Fibroblast of villous mesenchyme (primary cell): ENCODE data around the gene MRPL38. TPM values are rescaled to one million over a fixed set of nuclear protein-coding genes. Genes with fewer than 3 reads are reported as not detected.

Experiments used
- DNase-seq: peaks from one replicate; pipeline ENCODE4 v3.0.0-alpha.2; 2010; ENCODE audit warnings: low read depth
- H3K4me3 ChIP-seq: 2 replicates; pipeline ENCODE4 v1.5.1; 2011; ENCODE audit warnings: low read depth, mild to moderate bottlenecking, low read length
- total RNA-seq: library from RNA; depleted of rRNA; stranded (reverse); fragments of >200 nt; gene quantifications from 2 replicates; pipeline ENCODE4 v1.2.3, GENCODE V29; 2012
- TF ChIP-seq, protein P1 (sequence below): IDR thresholded peaks from 2 replicates; pipeline ENCODE4 v1.5.1; 2012; ENCODE audit warnings: low read depth, mild to moderate bottlenecking, low read length; ENCODE audit not compliant: insufficient read depth

The MRPL38 gene
- total RNA-seq, 1 donor: 33.7 TPM

DNA sequence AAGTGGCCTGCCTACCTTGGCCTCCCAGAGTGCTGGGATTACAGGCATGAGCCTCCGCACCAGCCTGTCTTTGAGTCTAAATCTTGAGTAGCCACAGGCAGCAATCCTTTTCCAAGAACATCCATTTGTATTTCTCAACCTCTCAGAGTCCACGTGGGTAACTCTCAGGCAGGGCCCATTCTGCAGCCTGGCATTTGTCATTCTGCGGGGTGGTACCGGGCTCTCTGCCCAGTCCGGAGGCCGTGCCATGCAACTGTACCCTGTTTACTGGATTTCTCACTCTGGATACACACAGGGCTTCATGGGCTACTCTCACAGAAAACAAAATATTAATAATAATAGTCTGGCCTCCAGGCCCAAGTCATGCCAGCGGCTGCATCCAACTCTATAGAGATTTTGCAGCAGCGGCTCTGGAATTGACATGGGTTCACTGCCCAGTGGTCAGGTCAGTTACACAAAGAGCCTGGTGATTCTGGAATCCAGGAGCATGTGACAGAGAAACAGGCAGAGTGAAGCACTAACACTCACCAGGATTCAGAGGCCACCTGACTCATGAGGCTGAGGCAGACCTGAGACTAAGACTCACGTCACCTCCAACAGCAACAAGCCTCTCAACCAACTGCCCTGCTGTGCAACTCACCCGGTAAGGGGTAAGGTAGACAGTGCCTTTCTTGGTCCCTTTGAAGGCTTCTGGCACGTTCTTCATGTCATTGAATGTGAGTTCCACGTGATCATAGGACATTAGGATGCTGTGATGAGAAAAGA is 53.6 kb downstream of the MRPL38 start:
- no peak overlapping the region for H3K4me3 ChIP-seq
- DNase-seq: no peak
- TF ChIP-seq, protein P1, sequence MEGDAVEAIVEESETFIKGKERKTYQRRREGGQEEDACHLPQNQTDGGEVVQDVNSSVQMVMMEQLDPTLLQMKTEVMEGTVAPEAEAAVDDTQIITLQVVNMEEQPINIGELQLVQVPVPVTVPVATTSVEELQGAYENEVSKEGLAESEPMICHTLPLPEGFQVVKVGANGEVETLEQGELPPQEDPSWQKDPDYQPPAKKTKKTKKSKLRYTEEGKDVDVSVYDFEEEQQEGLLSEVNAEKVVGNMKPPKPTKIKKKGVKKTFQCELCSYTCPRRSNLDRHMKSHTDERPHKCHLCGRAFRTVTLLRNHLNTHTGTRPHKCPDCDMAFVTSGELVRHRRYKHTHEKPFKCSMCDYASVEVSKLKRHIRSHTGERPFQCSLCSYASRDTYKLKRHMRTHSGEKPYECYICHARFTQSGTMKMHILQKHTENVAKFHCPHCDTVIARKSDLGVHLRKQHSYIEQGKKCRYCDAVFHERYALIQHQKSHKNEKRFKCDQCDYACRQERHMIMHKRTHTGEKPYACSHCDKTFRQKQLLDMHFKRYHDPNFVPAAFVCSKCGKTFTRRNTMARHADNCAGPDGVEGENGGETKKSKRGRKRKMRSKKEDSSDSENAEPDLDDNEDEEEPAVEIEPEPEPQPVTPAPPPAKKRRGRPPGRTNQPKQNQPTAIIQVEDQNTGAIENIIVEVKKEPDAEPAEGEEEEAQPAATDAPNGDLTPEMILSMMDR: no peak

DNA sequence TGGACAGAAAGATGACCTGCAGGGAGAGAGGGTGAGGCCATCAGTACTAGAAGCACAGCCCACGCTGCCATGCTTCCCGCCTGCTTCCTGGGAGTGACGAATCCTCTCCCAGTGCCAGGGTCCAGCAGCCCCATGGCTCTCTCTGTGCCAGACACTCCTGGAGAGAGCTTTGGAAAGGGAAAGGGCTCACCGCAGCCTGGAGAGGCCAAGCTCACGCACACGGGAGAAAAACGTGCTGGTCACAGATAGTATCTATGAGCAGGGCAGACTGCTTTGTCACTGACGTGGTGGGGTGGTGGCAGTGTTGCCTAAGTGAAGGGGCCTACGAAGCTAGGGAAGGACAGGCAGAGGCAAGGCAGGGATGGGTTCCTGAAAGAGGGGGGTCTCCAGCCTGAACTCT is 55.0 kb downstream of the MRPL38 start:
- H3K4me3 ChIP-seq: no peak overlapping the region
- no peak for DNase-seq
- TF ChIP-seq, protein P1: no peak

DNA sequence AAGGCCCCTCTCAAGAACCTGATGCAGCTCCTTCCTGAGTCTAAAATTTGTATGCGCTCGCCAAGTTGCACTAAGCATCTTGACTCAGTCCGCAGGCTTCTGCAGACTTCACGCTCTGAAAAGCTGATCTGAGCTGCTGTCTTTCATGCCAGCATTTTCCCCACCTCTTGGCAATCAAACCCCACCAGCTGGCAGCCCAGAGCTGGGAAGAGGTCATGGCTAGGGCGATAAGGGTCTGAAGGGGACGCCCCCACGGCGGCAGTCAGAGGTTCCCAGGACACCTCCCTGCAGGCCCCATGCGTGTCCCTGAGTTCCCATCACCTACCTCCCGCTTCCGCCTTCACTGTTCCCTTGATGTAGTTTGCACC is 55.4 kb downstream of the MRPL38 start:
- no peak for DNase-seq
- TF ChIP-seq, protein P1: no peak
- no peak overlapping the region for H3K4me3 ChIP-seq

Other genes with a start within 250 kb of the MRPL38 start
- gene RECQL5, start 237.7 kb downstream of the MRPL38 start, total RNA-seq: 19.6 and 20.7 TPM in 2 replicates
- 58.9 and 60.0 TPM in 2 replicates for gene SAP30BP, start 237.5 kb downstream of the MRPL38 start, total RNA-seq
- gene ITGB4, start 183.4 kb downstream of the MRPL38 start, total RNA-seq: 0.32 and 1.3 TPM in 2 replicates
- 36.7 and 49.3 TPM in 2 replicates for gene GALK1, start 139.7 kb downstream of the MRPL38 start, total RNA-seq
- gene UNK, start 120.1 kb downstream of the MRPL38 start, total RNA-seq: 19.9 and 23.5 TPM in 2 replicates
- 0.86 and 1.6 TPM in 2 replicates for gene UNC13D, start 60.5 kb downstream of the MRPL38 start, total RNA-seq
- gene WBP2, start 49.5 kb downstream of the MRPL38 start, total RNA-seq: 18.4 and 26.8 TPM in 2 replicates
- 13.5 and 15.1 TPM in 2 replicates for gene TRIM47, start 26.3 kb downstream of the MRPL38 start, total RNA-seq
- gene TRIM65, start 7.9 kb downstream of the MRPL38 start, total RNA-seq: 21.9 and 22.5 TPM in 2 replicates
- gene FBF1, start 36.2 kb upstream of the MRPL38 start, total RNA-seq: 15.5 and 16.0 TPM in 2 replicates
- gene ACOX1, start 74.3 kb upstream of the MRPL38 start, total RNA-seq: 64.4 and 79.9 TPM in 2 replicates
- gene TEN1, start 74.4 kb upstream of the MRPL38 start, total RNA-seq: 16.8 and 24.2 TPM in 2 replicates
- 0.64 and 2.2 TPM in 2 replicates for gene CDK3, start 96.0 kb upstream of the MRPL38 start, total RNA-seq
- gene EVPL, start 122.4 kb upstream of the MRPL38 start, total RNA-seq: under 0.01 and 0.43 TPM in 2 replicates
- 28.3 and 42.3 TPM in 2 replicates for gene SRP68, start 167.6 kb upstream of the MRPL38 start, total RNA-seq
- gene GALR2, start 169.9 kb upstream of the MRPL38 start, total RNA-seq: under 0.01 TPM in 1 of 2 replicates, not detected in the other
- not detected in 2 replicates for gene ZACN, start 174.3 kb upstream of the MRPL38 start, total RNA-seq
- 93.1 and 98.4 TPM in 2 replicates for gene EXOC7, start 198.9 kb upstream of the MRPL38 start, total RNA-seq
- gene FOXJ1, start 236.4 kb upstream of the MRPL38 start, total RNA-seq: not detected in 2 replicates